Measurements from ENCODE around the gene DENND4C. TPM values are rescaled to one million over a fixed set of nuclear protein-coding genes. Genes with fewer than 3 reads are reported as not detected.
"Not testable (repeated sequence)": the region's sequence is repeated elsewhere in the genome, so short reads cannot be mapped to it uniquely, and the experiment has no call there.

Gene DENND4C
- polyA plus RNA-seq, 1 of the 3 experiments (the other 2 are of a cell fraction) = 7.5 TPM

GRCh38 chr9:19397845-19398244 is 167.4 kb downstream of the DENND4C start:
- Histone ChIP-seq H3K4me1 (ENCODE audit: control insufficient read depth in 1 of 2, insufficient read depth in 2 of 2, low read depth in 1 of 2, low read length in 1 of 2) (no peaks in the 10 kb centered on the region), H3K4me2 (no peak overlapping the region), H3K9me2 (no peaks in the 10 kb centered on the region), H3K9me3 (no peaks in the 10 kb centered on the region), H3K79me2 (ENCODE audit: insufficient read depth) (no peaks in the 10 kb centered on the region), H3K9ac (no peak overlapping the region), H3K4me3 (ENCODE audit: low read depth in 2 of 2, low read length in 1 of 2) (no peak overlapping the region), H2AFZ (ENCODE audit: low read depth) (no peak overlapping the region), H3F3A (replicated peaks; ENCODE audit: insufficient read depth) (no peaks in the 10 kb centered on the region), H3K27me3 (ENCODE audit: insufficient read depth) (no peaks in the 10 kb centered on the region; the same call in 1 of the 2 replicates), H3K36me3 (replicated peaks in 1 of 2; ENCODE audit: control insufficient read depth in 1 of 2, insufficient read depth in 2 of 2, low read length in 1 of 2) (peaks cover 0 to 1% of the 10 kb centered on the region in 2 experiments), H4K20me1 (ENCODE audit: insufficient read depth) (no peaks in the 10 kb centered on the region), H3K27ac (ENCODE audit: low read depth in 2 of 2, low read length in 1 of 2) (no peak overlapping the region)
- 13% methylated on average over 1 of the region's 1 CpG for WGBS (ENCODE audit: low lambda C conversion rate)
- ChIA-PET POLR2A (no interaction called here), CTCF (no interaction called here)
- TF ChIP-seq SMC3 (IDR thresholded peaks at IDR 0.05; ENCODE audit: low read depth, low read length) = no peak
- no peak for TF ChIP-seq GABPA (IDR thresholded peaks at IDR 0.05; ENCODE audit: low read depth)
- no peak for TF ChIP-seq ZBTB33 (IDR thresholded peaks at IDR 0.05; ENCODE audit: borderline replicate concordance, low read depth)
- no peak for TF ChIP-seq POLR2AphosphoS5 (IDR thresholded peaks at IDR 0.05; ENCODE audit: low read depth, low read length)
- TF ChIP-seq, protein P1, sequence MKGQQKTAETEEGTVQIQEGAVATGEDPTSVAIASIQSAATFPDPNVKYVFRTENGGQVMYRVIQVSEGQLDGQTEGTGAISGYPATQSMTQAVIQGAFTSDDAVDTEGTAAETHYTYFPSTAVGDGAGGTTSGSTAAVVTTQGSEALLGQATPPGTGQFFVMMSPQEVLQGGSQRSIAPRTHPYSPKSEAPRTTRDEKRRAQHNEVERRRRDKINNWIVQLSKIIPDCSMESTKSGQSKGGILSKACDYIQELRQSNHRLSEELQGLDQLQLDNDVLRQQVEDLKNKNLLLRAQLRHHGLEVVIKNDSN (IDR thresholded peaks at IDR 0.05; ENCODE audit: borderline replicate concordance, low read depth) = no peak
- TF ChIP-seq NFIC (IDR thresholded peaks at IDR 0.05; ENCODE audit: borderline replicate concordance) = no peak
- TF ChIP-seq MEF2A (IDR thresholded peaks at IDR 0.05; ENCODE audit: borderline replicate concordance, low read depth) = no peak
- no peak for TF ChIP-seq JUND (IDR thresholded peaks at IDR 0.05)
- no peak for TF ChIP-seq CHD2 (IDR thresholded peaks at IDR 0.05; ENCODE audit: low read length, partially characterized antibody)
- no peak for TF ChIP-seq RFX5 (IDR thresholded peaks at IDR 0.05; ENCODE audit: low read length)
- no peak for TF ChIP-seq FOXM1 (IDR thresholded peaks at IDR 0.05; ENCODE audit: low read depth)
- no peak for TF ChIP-seq NRF1 (IDR thresholded peaks at IDR 0.05; ENCODE audit: low read depth, low read length)
- TF ChIP-seq, protein P2, sequence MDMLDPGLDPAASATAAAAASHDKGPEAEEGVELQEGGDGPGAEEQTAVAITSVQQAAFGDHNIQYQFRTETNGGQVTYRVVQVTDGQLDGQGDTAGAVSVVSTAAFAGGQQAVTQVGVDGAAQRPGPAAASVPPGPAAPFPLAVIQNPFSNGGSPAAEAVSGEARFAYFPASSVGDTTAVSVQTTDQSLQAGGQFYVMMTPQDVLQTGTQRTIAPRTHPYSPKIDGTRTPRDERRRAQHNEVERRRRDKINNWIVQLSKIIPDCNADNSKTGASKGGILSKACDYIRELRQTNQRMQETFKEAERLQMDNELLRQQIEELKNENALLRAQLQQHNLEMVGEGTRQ (IDR thresholded peaks at IDR 0.05; ENCODE audit: borderline replicate concordance, low read depth, low read length) = no peak
- TF ChIP-seq, protein P3, sequence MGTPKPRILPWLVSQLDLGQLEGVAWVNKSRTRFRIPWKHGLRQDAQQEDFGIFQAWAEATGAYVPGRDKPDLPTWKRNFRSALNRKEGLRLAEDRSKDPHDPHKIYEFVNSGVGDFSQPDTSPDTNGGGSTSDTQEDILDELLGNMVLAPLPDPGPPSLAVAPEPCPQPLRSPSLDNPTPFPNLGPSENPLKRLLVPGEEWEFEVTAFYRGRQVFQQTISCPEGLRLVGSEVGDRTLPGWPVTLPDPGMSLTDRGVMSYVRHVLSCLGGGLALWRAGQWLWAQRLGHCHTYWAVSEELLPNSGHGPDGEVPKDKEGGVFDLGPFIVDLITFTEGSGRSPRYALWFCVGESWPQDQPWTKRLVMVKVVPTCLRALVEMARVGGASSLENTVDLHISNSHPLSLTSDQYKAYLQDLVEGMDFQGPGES (IDR thresholded peaks at IDR 0.05; ENCODE audit: low read depth, low read length) = no peak
- TF ChIP-seq CTCF (IDR thresholded peaks at IDR 0.05) = no peak
- no peak for TF ChIP-seq EP300 (IDR thresholded peaks at IDR 0.05; ENCODE audit: borderline replicate concordance in 1 of 2, low read depth in 1 of 2, low read length in 1 of 2)
- TF ChIP-seq EZH2phosphoT487 (IDR thresholded peaks at IDR 0.05; ENCODE audit: borderline replicate concordance, low read depth) = no peak
- TF ChIP-seq MAX (IDR thresholded peaks at IDR 0.05; ENCODE audit: low read depth) = no peak
- TF ChIP-seq MXI1 (IDR thresholded peaks at IDR 0.05; ENCODE audit: low read depth, low read length) = no peak
- DNase-seq = no peak

DNA sequence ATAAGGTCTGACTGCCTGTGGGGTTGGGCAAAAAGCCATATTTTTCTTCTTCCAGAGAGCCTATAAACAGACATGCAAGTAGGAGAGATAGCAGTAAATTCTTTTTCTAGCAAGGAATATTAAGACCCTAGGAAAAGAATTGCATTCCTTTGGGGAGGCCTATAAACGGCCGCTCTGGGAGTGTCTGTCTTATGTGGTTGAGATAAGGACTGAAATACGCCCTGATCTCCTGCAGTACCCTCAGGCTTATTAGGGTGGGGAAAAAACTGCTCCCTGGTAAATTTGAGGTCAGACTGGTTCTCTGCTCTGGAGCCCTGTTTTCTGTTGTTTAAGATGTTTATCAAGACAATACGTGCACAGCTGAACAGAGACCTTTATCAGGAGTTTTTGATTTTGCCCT is 172.7 kb downstream of the DENND4C start:
- H3K4me3 ChIP-seq (ENCODE audit: low read depth in 2 of 2, low read length in 1 of 2); CTCF ChIA-PET; H3K79me2 ChIP-seq (ENCODE audit: insufficient read depth): not testable (repeated sequence)

More for the DNA sequence above, 172.7 kb downstream of the DENND4C start:
- POLR2A ChIA-PET; H3K27me3 ChIP-seq (ENCODE audit: insufficient read depth); H2AFZ ChIP-seq (ENCODE audit: low read depth); H3F3A ChIP-seq (replicated peaks; ENCODE audit: insufficient read depth); H4K20me1 ChIP-seq (ENCODE audit: insufficient read depth); H3K9me3 ChIP-seq; DNase-seq; H3K27ac ChIP-seq (ENCODE audit: low read depth in 2 of 2, low read length in 1 of 2); H3K4me2 ChIP-seq; H3K9ac ChIP-seq; H3K9me2 ChIP-seq; H3K4me1 ChIP-seq (ENCODE audit: control insufficient read depth in 1 of 2, insufficient read depth in 2 of 2, low read depth in 1 of 2, low read length in 1 of 2); H3K36me3 ChIP-seq (replicated peaks in 1 of 2; ENCODE audit: control insufficient read depth in 1 of 2, insufficient read depth in 2 of 2, low read length in 1 of 2): not testable (repeated sequence)
- WGBS (ENCODE audit: low lambda C conversion rate) = 85% methylated on average over 4 of the region's 4 CpGs

Measured in SK-N-SH (cell line).